HFFc6 (cell line): Measurements from ENCODE around the gene ANKH. TPM values are rescaled to one million over a fixed set of nuclear protein-coding genes. Genes with fewer than 3 reads are reported as not detected.

ENCODE experiments used
- DNase-seq: peaks from one replicate; pipeline ENCODE4 v3.0.0-alpha.2; 2018
- H3K27ac Mint-ChIP-seq: 2 replicates; pipeline ENCODE4 v1.8.0; 2020; ENCODE audit warnings: mild to moderate bottlenecking, mixed read lengths
- H3K27me3 Mint-ChIP-seq: 2 replicates; pipeline ENCODE4 v1.8.0; 2021; ENCODE audit warnings: mild to moderate bottlenecking, moderate library complexity, mixed read lengths; ENCODE audit not compliant: insufficient read depth
- H3K36me3 Mint-ChIP-seq: 2 replicates; pipeline ENCODE4 v1.8.0; 2021; ENCODE audit warnings: low read depth, mixed read lengths
- H3K4me1 Mint-ChIP-seq: 2 replicates; pipeline ENCODE4 v1.8.0; 2020; ENCODE audit warnings: low read depth, mixed read lengths
- H3K4me3 Mint-ChIP-seq: 2 replicates; pipeline ENCODE4 v1.8.0; 2020; ENCODE audit warnings: mild to moderate bottlenecking, moderate library complexity, mixed read lengths
- H3K9me3 Mint-ChIP-seq: 2 replicates; pipeline ENCODE4 v1.8.0; 2020; ENCODE audit warnings: mild to moderate bottlenecking, mixed read lengths
- total RNA-seq, 6 experiments: library from RNA; stranded (reverse); fragmentation: NEBNext Ultra II Directional; extraction: Animal tissue kit (Norgen Biotek cat#: 25700); gene quantifications; 2 replicates in 1 of 6; 3 replicates in 5 of 6; pipeline ENCODE4 v1.2.3, GENCODE V29; 2021
- TF ChIP-seq, protein P1 (sequence below): fragments of 200-600 bp; sonication (generic); IDR thresholded peaks from 2 replicates; pipeline ENCODE4 v1.5.0; 2021; ENCODE audit warnings: antibody characterized with exemption, mild to moderate bottlenecking

ANKH gene
- total RNA-seq, 6 experiments from 2014 or later = 32.5 to 35.7 (median 33.0) TPM

DNA sequence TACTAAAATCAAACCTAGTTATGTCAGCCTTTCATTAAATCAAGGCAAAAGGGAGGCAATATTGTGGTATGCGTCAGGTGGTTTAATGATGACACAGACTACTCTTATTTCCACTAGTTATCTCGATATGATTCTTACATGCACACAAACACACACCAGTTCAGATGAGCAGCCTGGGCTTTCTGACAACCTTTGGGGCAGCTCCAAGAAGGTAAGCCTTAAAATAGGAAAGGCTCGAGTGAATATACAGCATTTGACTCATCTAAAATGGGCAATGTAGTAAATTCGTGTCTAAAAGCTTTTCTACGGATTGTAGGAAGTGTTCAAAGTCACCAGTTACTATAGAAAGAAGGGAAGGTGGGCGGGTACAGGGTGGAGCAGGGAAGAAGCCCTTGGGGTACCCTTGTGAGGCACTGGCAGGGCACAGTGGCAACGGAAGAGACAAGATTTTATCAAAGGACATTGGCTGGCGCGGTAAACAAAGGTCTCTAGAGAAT, 1.9 kb downstream of the ANKH start:
- Mint-ChIP-seq H3K36me3 (no peaks in the 10 kb centered on the region), H3K27me3 (no peaks in the 10 kb centered on the region), H3K4me3 (peak overlapping the region; percentile 89), H3K9me3 (no peaks in the 10 kb centered on the region), H3K27ac (no peak overlapping the region), H3K4me1 (peaks cover 22% of the 10 kb centered on the region)
- DNase-seq = no peak
- TF ChIP-seq, protein P1, sequence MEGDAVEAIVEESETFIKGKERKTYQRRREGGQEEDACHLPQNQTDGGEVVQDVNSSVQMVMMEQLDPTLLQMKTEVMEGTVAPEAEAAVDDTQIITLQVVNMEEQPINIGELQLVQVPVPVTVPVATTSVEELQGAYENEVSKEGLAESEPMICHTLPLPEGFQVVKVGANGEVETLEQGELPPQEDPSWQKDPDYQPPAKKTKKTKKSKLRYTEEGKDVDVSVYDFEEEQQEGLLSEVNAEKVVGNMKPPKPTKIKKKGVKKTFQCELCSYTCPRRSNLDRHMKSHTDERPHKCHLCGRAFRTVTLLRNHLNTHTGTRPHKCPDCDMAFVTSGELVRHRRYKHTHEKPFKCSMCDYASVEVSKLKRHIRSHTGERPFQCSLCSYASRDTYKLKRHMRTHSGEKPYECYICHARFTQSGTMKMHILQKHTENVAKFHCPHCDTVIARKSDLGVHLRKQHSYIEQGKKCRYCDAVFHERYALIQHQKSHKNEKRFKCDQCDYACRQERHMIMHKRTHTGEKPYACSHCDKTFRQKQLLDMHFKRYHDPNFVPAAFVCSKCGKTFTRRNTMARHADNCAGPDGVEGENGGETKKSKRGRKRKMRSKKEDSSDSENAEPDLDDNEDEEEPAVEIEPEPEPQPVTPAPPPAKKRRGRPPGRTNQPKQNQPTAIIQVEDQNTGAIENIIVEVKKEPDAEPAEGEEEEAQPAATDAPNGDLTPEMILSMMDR = no peak

DNA sequence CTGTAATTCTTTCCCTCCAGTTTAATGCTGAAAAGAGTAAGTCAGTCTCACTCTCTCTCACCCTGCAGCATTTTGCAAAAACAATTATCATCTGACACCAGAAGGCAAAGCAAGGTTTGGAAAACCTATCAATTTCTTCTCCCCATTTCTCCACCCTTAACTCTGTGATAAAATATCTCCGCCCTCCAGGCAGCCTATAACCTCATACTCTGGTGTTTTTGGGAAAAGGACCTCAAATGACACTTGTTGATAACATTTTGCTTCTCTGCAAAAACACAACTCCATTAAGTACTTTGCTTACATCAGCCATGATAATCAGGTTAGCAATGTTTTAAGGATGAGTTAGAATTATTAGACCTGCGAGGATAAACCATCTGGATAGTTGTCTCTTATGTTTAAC, 2.3 kb downstream of the ANKH start:
- H3K9me3 Mint-ChIP-seq = no peaks in the 10 kb centered on the region
- no peak overlapping the region for H3K4me3 Mint-ChIP-seq
- H3K4me1 Mint-ChIP-seq = peaks cover 22% of the 10 kb centered on the region
- no peaks in the 10 kb centered on the region for H3K27me3 Mint-ChIP-seq
- TF ChIP-seq, protein P1 = no peak
- H3K36me3 Mint-ChIP-seq = no peaks in the 10 kb centered on the region
- DNase-seq = no peak
- H3K27ac Mint-ChIP-seq = no peak overlapping the region

DNA sequence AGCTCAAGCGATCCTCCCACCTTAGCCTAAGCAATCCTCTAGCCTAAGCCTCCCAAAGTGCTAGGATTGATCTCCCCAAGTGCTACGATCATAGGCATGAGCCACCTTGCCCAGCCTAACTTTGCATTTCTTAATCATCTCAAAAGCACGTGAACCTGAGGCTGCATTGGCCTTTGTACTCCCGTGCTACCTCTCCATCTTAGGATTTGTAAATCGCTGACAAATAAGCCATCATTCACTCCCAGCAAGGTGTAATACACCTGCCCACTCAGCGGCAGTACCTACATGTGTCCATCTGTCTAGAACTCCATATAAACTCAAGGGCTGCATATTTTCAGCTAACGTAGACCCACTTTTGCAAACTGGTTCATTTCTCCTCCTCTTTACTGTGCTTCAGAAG, 2.8 kb downstream of the ANKH start:
- TF ChIP-seq, protein P1 = no peak
- Mint-ChIP-seq H3K4me3 (no peak overlapping the region), H3K9me3 (no peaks in the 10 kb centered on the region), H3K27me3 (no peaks in the 10 kb centered on the region), H3K36me3 (no peaks in the 10 kb centered on the region), H3K4me1 (peaks cover 22% of the 10 kb centered on the region), H3K27ac (no peak overlapping the region)
- no peak for DNase-seq

DNA sequence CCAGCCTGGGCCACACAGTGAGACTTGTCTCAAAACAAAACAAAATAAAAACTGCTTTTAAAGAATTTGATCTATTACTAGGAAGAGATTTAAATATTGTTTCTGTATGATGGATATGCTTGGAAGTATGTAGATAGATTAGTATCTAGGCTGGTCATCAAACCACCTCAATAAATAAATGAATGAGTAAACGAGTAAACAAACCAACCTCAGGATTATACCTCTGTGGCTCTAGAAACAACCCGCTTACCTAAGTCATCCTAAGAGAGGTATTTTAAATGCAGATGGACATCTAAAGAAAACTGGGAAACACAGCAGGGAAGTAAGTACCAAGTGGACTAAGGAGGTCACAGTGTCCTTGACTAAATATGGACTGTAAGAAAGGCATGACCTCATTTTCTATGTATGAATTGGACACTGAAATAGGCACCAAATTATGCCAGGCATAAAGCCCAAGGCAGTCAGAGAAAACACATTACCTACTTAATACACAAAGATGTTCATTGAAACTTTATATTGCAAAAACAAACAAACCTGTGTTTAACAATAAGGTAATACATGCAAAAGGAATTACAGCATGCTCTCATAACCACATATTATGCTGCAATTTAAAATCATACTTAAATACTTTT, 7.3 kb downstream of the ANKH start:
- Mint-ChIP-seq H3K27me3 (no peaks in the 10 kb centered on the region; the same call in 1 of the 2 replicates), H3K4me3 (no peak overlapping the region), H3K9me3 (no peaks in the 10 kb centered on the region), H3K36me3 (no peaks in the 10 kb centered on the region), H3K27ac (no peak overlapping the region), H3K4me1 (peaks cover 4% of the 10 kb centered on the region)
- TF ChIP-seq, protein P1 = no peak
- DNase-seq = no peak

DNA sequence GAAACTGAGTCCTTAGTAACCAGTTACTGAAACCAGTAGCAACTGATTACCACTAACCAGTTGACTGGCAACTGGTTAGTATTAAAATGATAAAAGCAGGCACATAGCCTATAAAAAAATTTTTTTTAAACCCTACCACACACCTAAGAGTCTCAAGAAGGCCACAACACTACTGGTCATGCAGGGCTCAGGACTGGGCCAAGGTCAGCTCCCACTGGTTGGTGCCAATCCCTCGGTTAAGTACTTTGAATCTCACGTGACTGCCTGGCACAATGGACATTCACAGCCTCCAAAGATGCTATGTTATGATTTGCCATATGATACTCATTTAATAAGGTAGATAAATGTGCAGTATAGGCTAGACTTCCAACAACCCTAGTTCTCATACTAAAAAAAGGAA, 8.5 kb downstream of the ANKH start:
- Mint-ChIP-seq H3K27ac (no peak overlapping the region), H3K36me3 (no peaks in the 10 kb centered on the region), H3K9me3 (no peaks in the 10 kb centered on the region), H3K4me1 (no peaks in the 10 kb centered on the region), H3K4me3 (no peak overlapping the region), H3K27me3 (no peaks in the 10 kb centered on the region; the same call in 1 of the 2 replicates)
- no peak for DNase-seq
- TF ChIP-seq, protein P1 = no peak
